Type B pancreatic cell (in vitro differentiated cells): ENCODE results near the gene EIF3I. TPM values are rescaled to one million over a fixed set of nuclear protein-coding genes. Genes with fewer than 3 reads are reported as not detected.
A peak's percentile ranks its signal among the peaks of the same experiment; 100 is the strongest.

Source experiments
- DNase-seq: peaks from one replicate; pipeline ENCODE4 v3.0.0; 2021; ENCODE audit warnings: mixed read lengths; ENCODE audit not compliant: unreplicated experiment; ENCODE audit errors: extremely low spot score
- H3K27ac Mint-ChIP-seq: 2 replicates; pipeline ENCODE4 v1.8.0; 2021; ENCODE audit warnings: mild to moderate bottlenecking, mixed read lengths
- H3K27me3 Mint-ChIP-seq: 2 replicates; pipeline ENCODE4 v1.8.0; 2021; ENCODE audit warnings: mixed read lengths
- H3K36me3 Mint-ChIP-seq: 2 replicates; pipeline ENCODE4 v1.8.0; 2021; ENCODE audit warnings: mixed read lengths
- H3K4me1 Mint-ChIP-seq: one replicate; pipeline ENCODE4 v1.8.0; 2021; ENCODE audit warnings: mixed read lengths; ENCODE audit not compliant: unreplicated experiment
- H3K4me3 Mint-ChIP-seq: 2 replicates; pipeline ENCODE4 v1.8.0; 2021; ENCODE audit warnings: mild to moderate bottlenecking, mixed read lengths
- H3K9me3 Mint-ChIP-seq: 2 replicates; pipeline ENCODE4 v1.8.0; 2021; ENCODE audit warnings: mixed read lengths
- CTCF ChIP-seq: fragments of 200-600 bp; sonication (generic); conservative IDR thresholded peaks from 2 replicates; pipeline ENCODE4 v1.5.0; 2021; ENCODE audit warnings: antibody characterized with exemption, mild to moderate bottlenecking
- total RNA-seq: library from RNA; stranded (reverse); gene quantifications from 2 replicates; pipeline ENCODE4 v1.2.1, GENCODE V29; 2021; ENCODE audit warnings: low replicate concordance

EIF3I gene
- total RNA-seq, 1 donor from 2014 or later = 179 TPM

GRCh38 chr1:32195531-32195930 lies 26.7 kb upstream of the EIF3I start:
- Mint-ChIP-seq H3K27me3 (no peaks in the 10 kb centered on the region), H3K9me3 (no peaks in the 10 kb centered on the region), H3K4me1 (peaks cover 17% of the 10 kb centered on the region), H3K27ac (no peak overlapping the region), H3K4me3 (no peak overlapping the region), H3K36me3 (peaks cover 26% of the 10 kb centered on the region)
- DNase-seq = no peak
- TF ChIP-seq CTCF = no peak

- Mint-ChIP-seq H3K27ac (peak overlapping the region; percentile 23), H3K27me3 (no peaks in the 10 kb centered on the region), H3K4me1 (peaks cover 17% of the 10 kb centered on the region), H3K9me3 (no peaks in the 10 kb centered on the region), H3K36me3 (peaks cover 25% of the 10 kb centered on the region), H3K4me3 (no peak overlapping the region)
- no peak for DNase-seq
- no peak for TF ChIP-seq CTCF
Observed at GRCh38 chr1:32195972-32196823, 26.0 kb upstream of the EIF3I start.

GRCh38 chr1:32197074-32197473 lies 25.1 kb upstream of the EIF3I start:
- no peak for TF ChIP-seq CTCF
- DNase-seq = no peak
- Mint-ChIP-seq H3K4me3 (no peak overlapping the region), H3K9me3 (no peaks in the 10 kb centered on the region), H3K36me3 (peaks cover 16% of the 10 kb centered on the region), H3K27me3 (no peaks in the 10 kb centered on the region), H3K27ac (peak overlapping the region; percentile 23), H3K4me1 (peaks cover 25% of the 10 kb centered on the region)

GRCh38 chr1:32197837-32198236 lies 24.4 kb upstream of the EIF3I start:
- Mint-ChIP-seq H3K27ac (peak overlapping the region; percentile 30), H3K4me3 (no peak overlapping the region), H3K36me3 (peaks cover 13% of the 10 kb centered on the region)

GRCh38 chr1:32198237-32199042 lies 23.8 kb upstream of the EIF3I start:
- peaks cover 30% of the 10 kb centered on the region for H3K4me1 Mint-ChIP-seq
- no peak for TF ChIP-seq CTCF
- DNase-seq = no peak
- no peaks in the 10 kb centered on the region for H3K27me3 Mint-ChIP-seq
- no peaks in the 10 kb centered on the region for H3K9me3 Mint-ChIP-seq
- H3K27ac Mint-ChIP-seq = peak overlapping the region; percentile 30
- peaks cover 9% of the 10 kb centered on the region for H3K36me3 Mint-ChIP-seq
- peak overlapping the region; percentile 19 for H3K4me3 Mint-ChIP-seq

More at GRCh38 chr1:32197837-32198236, 24.4 kb upstream of the EIF3I start:
- no peak for DNase-seq
- Mint-ChIP-seq H3K27me3 (no peaks in the 10 kb centered on the region), H3K4me1 (peaks cover 30% of the 10 kb centered on the region), H3K9me3 (no peaks in the 10 kb centered on the region)
- no peak for TF ChIP-seq CTCF
